HG02642 (cell line): ENCODE measurements around the gene TRAPPC10.

Experiments
- ATAC-seq: cut with Tn5 transposase; IDR thresholded peaks from one replicate; pipeline ENCODE4 v1.9.1; 2021; ENCODE audit warnings: mild to moderate bottlenecking; ENCODE audit not compliant: unreplicated experiment, poor library complexity

TRAPPC10 gene

DNA sequence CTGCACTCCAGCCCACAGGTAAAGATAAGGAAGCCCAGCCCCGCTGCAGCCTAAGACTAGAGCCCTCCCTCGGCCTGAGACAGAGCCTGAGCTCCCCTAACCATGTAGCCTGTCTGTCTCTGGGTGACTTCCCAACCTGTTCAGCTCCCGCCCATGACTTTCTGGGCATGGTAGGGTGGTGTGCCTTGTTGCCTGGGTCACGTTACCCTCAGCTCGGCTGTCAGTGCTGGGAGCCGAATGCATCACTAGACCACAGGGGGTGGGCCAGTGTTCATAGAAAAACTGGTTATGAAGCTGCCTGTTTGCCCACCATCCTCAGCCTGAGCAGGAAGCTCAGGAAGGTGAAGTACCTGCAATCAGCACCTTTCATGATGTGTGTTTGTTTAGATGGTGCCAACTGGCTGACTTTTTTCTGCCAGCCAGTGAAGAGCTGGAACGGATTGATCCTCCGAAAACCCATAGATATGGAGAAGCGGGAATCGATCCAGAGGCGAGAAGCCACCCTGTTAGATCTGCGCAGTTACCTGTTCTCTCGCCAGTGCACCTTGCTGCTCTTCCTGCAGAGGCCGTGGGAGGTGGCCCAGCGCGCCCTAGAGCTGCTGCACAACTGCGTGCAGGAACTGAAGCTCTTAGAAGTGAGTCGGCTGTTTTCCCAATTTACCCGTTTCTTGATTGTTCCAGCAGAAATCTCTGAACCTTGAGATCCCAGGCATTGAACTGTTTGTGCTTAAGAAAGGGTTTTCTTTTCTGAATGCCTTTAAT, 51.2 kb downstream of the TRAPPC10 start:
- ATAC-seq, result no peak

DNA sequence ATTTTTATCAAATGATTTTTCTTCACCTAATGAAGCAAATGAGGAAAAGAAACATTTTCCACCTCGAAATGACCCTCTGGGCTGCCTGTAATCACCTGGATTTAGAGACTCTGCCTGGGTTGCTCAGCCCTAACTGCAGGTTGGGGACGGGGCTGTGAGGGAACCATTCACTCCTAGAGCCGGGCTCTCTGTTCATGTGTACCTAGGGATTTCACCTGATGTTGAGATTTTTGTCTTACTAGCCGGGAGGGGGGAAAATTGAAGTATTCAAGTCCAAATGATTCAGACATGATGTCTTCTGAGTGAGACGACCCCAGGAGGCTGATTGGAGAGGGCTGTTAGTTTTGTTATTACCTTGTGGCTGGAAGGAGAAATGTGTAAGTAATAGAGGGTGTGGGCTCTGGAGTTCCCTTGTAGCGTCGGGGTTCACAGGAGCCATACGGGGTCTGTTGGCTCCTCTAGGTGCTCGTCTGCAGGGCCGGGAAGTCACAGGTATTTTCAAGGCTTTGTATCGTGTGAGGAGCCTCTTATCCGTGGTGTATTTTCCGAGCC, 52.8 kb downstream of the TRAPPC10 start:
- ATAC-seq, result no peak

DNA sequence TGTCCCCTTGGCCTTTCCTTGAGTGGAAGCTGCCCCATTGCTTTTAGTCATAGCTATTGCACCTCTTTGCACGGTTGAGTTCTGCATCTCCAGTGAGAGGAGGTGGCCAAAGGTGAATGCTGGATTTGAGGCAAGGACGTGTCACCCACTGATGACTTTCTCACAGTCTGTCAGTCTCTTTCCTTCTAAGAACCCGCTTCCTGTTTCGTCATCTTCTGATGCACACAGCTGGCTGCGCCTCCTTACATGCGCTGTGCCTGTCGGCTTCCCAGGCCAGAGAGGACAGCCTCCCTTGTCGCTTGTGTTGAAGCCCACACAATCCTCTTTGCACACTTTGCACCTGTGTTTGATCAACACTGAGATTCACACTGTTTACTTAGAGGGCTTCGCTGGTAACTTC, 53.3 kb downstream of the TRAPPC10 start:
- no peak for ATAC-seq

DNA sequence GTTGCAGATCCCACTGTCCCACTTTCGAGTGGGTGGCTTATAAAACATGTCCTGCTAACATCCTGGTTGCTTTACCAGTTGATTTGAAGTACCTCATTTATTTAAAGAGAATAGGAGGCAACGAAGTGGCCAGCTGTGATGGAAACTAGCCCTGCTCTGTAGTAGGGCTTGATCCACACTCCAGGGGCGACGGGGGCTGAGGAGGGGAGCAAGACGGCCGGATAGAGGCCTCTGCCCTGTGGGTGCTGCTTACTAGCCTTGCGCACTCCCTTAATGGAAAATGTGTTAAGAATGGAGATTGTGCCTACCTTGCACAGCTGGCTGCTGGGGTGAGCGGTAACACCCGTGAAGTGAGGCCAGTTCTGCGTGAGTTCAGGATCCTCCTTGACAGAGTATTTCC, 54.0 kb downstream of the TRAPPC10 start:
- ATAC-seq, result no peak

DNA sequence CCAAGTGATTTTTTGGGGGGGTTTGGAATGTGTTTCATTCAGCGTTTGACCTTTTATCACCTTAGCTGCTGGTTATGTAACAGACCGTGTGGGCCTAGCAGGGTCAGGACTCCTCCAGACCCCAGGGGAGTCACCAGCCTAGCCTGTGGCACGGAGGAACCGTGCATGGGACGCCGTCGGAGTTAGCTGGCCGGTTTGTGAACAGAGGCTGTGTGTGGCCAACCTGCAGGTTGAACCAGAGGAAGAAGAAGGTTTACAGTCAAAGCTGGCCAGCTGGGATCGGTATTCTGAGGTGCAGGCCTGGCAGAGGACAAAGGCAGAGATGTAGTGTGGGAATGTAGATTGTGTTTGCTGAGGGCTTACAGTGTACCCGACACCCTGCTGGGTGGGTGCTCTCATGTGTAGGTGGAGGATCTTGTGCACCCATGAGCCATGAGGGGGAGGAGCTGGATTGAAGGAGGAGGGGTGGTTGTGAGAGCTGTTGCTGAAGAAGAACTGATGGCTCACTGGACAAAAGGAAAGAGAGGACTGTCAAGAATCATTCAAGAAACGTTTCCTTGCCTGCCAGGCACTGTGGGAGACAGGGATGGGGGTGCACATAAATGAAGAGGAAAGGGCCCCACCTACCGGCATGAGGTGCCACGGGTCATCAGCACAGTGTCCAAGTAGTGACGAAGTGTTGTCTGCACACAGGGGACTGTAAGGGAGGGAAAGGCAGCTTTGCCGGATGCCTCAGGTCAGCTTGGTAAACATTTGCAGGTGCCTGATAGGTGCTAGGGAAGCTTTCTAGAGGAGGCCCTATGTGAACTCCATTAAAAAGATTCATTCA, 55.1 kb downstream of the TRAPPC10 start:
- no peak for ATAC-seq

DNA sequence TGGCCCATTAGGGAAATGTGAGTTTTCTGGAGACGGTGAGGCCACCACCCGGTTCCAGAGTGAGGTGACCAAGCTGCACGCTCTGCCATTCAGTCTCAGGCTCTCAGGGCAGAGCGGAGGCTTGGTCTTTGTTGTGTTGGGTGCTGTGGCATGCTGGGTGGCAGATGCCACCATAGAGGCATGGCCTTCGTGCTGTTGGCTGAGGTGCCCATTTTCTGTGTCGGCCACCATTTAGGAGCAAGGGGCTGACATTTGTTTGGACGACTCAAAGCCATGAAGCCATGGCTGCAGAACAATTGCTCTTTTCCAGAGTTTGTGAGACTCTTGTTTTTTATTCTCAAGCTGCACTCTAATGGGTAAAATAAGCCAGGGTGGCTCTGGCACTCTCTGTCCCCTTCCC, 58.3 kb downstream of the TRAPPC10 start:
- no peak for ATAC-seq

DNA sequence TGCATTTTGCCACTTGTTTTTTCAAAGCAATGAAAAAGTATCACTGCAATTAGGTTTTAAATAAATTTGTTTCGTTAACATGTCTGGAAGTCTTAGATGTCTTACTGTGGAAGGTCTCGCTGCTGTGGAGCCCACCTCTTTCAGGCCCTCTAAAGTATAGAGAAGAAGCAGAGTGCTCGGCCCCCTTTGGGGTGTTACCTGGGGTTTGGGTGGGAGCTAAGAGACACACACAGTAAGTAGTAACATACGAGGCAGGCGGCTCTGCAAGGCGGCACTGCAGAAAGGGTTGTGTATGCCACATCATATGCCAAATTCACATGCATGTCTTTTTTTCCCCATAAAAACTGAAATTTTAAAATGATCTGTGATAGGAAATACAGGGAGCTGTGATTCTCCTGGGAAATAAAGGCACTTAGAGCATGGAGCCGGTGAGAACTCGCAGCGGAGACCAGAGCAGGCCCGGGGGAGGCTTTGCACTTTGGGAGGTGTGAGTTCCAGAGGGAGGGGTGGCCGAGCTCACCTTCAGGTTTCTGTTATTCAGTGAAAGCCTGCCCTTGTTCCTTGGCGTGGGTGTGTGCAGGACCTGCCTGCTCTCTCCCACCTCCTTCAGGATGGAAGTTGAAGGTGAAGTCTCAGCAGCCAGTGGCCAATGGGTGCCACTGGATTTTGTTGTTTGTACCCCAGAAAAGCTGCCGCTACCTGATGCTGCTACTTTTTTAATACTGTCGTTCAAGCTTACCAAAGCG, 59.4 kb downstream of the TRAPPC10 start:
- ATAC-seq, result no peak

DNA sequence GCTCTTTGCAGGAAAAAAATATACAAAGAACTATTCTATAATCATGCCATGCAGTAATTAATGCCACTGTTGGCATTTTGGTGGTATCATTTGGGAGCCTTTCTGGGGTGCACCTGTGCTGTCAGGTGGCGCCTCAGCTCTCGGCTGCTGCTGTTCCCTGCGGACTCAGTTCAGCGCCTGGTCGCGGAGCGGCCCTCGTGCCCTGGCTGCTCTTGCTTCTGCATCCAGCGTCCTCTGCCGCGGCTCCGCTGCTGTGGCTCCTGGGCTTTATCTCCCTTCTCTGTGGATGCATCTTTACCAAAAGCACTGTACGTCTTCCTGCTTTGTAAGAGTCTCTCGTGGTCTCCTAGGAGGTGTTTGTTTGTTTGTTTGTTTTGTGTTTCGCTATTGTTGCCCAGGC, 60.0 kb downstream of the TRAPPC10 start:
- no peak for ATAC-seq

DNA sequence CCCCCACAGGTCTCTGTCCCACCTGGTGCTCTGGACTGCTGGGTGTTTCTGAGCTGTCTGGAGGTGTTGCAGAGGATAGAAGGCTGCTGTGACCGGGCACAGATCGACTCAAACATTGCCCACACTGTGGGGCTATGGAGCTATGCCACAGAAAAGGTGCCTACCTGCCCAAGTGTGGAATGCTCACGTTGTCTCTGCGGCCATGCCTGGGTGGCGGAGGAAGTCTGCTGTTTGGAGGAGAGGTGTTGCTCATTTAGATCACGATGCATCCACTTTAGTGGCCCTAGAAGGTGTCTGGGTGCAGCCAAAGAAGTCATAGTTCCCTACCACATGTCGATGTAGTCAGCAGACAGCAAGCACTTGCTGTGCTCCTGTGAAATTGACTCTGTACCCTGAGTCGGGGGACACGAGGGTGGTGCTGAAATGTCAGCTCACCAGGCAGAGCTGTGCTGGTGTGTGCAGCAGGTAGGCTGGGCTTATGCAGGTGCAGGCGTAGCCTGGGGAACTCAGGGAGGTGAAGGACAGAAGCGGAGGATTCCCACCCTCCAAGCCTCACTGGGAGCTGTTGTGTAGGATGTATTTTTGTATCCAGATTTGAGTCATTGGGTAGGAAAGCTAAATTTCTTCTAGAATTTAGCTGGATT, 62.3 kb downstream of the TRAPPC10 start:
- ATAC-seq, result no peak

DNA sequence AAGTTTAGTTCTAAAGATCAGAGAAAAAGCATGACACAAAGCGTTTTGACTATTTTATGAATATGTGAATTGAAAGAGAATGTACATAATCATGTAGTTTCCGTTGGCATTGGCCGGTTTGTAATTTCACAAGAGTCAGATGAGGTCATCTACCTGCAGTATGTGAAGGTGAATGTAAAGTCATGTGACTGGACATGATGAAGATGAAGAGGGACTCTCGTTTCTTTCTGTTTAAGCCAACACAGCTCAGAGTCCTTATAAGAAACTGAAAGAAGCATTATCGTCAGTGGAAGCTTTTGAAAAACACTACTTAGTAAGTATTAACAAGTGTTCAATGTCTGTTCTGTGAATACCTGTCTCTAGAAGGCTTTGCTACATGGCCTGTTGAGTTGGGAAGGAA, 64.2 kb downstream of the TRAPPC10 start:
- no peak for ATAC-seq

DNA sequence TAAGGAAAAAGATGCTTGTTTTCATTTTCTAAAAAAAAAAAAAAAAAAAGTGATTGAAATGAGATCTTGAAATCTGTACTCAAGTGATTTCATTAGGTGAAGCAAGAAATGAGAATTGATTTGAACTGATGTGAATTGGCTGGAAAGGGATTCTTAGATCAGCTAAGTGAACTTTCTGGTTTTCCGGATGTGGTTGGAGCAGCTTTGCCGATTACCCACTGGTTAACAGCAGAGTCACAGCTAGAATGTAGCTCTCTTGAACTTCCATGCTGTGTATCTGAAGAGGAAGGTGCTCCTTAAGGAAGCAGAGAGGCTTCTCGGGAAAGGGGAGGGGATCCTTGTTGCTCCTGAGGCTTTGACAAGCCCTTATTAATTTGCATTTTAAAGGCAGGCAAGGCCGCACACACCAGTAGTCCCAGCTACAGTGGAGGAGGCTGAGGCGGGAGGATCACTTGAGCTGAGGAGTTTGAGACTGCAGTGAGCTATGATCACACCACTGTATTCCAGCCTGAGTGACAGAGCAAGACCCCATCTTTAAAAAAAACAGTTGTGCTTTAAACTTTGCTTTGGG, 66.4 kb downstream of the TRAPPC10 start:
- no peak for ATAC-seq

DNA sequence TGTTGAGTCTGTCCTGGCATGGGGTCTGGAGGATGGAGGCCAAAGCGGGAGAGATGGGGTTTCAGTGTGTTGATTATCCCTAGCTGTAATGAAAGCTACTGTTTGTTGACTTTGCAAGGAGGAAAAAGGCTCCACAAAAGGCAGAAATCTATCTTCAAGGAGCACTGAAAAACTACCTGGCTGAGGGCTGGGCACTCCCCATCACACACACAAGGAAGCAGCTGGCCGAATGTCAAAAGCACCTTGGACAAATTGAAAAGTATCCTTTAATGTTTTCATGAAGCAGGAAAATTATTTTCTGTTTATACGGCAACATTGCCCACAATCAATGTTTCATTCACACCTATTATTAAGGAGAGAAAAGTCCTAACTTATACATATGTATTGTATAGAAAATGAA, 67.3 kb downstream of the TRAPPC10 start:
- ATAC-seq, result no peak

DNA sequence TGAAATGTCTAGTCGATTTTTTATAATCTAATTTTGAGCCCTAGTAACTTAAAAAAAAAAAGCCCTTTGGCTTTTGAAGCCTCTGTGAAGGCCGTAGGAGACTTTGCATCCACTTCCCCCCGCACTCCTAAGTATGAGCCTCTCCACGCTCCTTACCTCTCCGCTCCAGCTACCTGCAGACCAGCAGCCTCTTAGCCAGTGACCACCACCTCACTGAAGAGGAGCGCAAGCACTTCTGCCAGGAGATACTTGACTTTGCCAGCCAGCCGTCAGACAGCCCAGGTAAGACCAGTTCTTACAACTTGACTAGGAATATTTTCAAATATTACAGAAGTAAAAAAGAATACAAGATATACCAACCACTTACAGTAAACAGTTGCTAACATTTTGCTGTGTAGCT, 67.7 kb downstream of the TRAPPC10 start:
- ATAC-seq, result no peak

DNA sequence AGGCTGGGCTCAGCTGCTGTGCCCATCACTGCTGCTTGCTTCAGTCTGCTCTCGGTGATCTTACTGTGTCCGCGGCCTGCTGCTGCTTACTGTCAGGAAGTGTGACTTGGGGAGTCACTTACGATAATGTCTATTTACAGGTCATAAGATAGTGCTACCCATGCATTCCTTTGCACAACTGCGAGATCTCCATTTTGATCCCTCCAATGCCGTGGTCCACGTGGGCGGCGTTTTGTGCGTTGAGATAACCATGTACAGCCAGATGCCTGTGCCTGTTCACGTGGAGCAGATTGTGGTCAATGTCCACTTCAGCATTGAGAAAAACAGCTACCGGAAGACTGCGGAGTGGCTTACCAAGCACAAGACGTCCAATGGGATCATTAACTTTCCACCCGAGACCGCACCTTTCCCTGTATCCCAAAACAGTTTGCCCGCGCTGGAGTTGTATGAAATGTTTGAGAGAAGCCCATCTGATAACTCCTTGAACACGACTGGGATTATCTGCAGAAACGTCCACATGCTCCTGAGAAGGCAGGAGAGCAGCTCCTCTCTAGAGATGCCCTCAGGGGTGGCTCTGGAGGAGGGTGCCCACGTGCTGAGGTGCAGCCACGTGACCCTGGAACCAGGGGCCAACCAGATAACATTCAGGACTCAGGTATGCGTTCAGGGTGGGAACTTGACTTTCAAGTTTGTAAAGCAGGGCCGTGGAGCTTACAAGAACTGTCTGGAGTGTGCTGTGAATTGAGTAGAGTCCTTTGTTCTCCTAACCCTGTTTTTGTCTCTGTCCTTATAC, 70.7 kb downstream of the TRAPPC10 start:
- no peak for ATAC-seq

DNA sequence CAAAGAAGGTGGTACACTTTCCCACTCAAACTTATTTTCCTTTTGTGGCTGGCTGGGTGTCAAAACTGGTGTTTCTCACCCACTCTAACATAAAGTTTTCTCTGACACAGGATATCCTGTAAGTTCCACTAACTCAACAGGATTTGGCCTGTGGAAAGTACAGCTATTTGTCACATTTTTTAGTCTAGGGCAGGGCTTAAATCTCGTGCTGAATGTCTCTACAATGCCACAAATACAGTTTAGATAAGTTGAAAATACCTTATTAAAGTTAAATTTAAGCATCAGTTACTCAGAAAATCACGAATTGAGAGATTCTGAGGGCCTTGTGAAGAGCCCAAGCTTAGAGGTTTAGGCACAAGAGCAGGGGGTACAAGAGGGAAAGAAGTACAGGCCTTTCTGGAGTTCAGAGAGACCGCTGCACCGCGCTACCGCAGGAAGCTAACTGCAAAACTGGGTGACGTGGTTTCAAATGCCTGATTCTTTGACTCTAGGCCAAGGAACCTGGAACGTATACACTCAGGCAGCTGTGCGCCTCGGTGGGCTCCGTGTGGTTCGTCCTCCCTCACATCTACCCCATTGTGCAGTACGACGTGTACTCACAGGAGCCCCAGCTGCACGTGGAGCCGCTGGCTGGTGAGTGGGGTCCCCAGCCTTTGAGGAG, 71.7 kb downstream of the TRAPPC10 start:
- ATAC-seq, result no peak

DNA sequence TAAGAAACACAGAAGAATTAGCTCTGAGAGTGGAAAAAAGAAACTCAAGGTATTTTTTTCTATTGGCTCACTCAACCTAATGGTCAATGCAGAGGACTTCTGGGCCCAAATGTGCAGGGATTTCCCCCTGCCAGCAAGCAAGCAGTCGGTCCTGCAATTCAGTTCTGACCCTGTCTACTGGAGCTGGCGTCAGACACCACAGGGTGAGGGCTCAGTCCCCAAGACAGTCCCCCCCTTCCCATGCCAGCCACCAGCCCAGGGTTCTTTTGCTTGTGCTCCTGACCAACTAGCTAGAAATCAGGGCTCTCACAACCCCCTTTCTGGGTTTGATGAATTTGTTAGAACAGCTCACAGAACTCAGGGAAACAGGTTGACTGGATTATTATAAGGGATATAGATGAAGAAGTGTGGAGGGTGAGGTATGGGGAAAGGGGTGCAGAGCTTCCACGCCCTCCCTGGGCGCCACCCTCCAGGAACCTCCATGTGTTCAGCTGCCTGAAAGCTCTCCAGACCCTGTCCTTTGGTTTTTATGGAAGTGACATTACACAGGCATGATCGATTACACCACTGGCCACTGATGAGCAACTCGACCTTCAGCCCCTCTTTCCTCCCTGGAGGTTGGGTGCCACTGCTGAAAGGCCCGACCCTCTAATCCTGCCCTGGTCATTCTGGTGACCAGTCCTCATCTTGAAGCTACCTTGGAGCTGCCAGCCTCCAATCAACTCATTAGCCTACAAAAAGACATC, 72.6 kb downstream of the TRAPPC10 start:
- no peak for ATAC-seq

DNA sequence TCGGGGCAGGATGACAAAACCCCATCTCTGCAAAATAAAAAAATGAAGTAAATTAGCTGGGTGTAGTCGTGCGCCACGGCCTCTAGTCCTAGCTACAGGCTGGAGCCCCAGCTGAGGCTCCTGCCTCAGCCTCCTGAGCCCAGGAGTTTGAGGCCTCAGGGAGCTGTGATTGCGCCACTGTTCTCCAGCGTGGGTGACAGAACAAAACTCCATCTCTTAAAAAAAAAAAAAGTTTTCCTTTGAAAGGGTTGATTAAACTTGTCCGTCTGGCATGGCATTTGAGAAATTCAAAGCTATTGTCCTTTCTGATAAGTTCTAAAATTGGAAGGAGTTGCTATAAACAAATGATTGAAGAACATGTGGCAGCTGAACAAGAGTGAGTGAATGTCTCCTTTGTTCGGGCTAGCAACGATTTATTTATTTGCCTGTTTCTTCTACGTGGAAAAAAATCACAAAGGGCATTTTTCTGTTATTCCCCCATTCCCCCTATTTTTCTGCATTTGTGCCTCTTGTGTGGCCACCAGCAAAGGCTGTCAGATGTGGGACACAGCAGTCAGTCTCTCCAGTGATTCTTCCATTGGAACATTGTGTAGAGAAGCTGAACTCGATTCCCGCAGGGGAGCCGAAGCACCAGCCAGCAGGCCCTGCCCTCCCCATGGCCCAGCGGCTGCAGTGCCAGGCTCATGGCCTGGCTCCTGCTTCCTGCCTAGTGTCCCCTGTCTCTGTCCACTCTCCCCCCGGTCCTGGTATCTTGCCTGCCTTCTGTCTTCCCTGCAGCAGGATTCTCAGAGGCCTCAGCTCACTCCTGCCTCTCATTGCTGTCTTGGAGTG, 73.6 kb downstream of the TRAPPC10 start:
- no peak for ATAC-seq
